HG03108 (cell line): ENCODE measurements around the gene DNTTIP2.
A peak's percentile ranks its signal among the peaks of the same experiment; 100 is the strongest.
"Not testable (repeated sequence)": the region's sequence is repeated elsewhere in the genome, so short reads cannot be mapped to it uniquely, and the experiment has no call there.

Experiments
- ATAC-seq: cut with Tn5 transposase; IDR thresholded peaks from one replicate; pipeline ENCODE4 v1.9.1; 2021; ENCODE audit warnings: moderate library complexity; ENCODE audit not compliant: unreplicated experiment

DNTTIP2 gene

DNA sequence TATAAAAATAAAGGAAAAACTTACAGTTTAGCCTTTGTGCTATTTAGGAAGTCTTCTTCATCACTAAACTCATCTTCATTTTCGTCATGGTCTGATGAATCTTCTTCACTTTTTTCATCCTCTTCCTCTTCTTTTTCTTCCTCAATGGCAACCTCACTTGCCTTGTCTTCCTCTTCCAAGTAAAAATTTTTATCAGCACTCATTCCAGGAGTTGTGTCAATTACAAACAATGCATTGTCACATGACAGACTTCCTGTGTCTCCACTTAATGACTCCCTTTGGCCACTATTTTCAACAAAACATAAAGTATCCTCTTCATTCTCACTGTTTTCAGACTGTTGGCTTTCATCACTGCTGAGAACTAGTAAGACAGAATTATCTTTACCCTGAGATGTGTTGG is 2.8 kb downstream of the DNTTIP2 start:
- no peak for ATAC-seq

GRCh38 chr1:93874025-93874651 is 4.9 kb downstream of the DNTTIP2 start:
- no peak for ATAC-seq

- no peak for ATAC-seq
These were observed 7.6 kb downstream of the DNTTIP2 start for GRCh38 chr1:93871366-93871765.

GRCh38 chr1:93869653-93870052 is 9.4 kb downstream of the DNTTIP2 start:
- no peak for ATAC-seq

GRCh38 chr1:93868492-93868891 is 10.5 kb downstream of the DNTTIP2 start:
- ATAC-seq, result not testable (repeated sequence)

DNA sequence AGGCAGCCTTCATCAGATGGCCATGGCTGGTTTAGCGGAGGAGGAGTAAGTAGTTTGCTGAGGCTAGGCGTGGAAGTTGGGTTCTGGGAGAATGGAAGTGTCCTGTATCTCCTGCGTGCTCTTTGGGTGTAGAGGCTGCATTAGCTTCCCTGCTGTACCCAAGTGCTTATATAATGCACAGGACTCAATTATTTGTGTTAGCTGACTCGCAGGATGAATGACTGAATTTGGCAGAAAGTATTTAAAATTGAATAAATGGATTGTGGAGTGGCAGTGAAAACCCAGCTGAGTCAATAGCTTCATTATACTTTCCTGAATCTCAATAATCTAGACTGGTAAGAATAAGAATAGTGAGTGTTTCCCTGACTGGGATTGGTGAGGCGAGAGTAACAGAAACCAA is 13.8 kb downstream of the DNTTIP2 start:
- no peak for ATAC-seq

- no peak for ATAC-seq
These were observed 14.8 kb downstream of the DNTTIP2 start for GRCh38 chr1:93864175-93864574.

DNA sequence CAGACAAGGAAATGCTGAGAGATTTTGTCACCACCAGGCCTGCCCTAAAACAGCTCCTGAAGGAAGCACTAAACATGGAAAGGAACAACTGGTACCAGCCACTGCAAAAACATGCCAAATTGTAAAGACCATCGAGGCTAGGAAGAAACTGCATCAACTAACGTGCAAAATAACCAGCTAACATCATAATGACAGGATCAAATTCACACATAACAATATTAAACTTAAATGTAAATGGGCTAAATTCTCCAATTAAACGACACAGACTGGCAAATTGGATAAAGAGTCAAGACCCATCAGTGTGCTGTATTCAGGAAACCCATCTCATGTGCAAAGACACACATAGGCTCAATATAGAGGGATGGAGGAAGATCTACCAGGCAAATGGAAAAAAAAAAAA is 21.4 kb downstream of the DNTTIP2 start:
- not testable (repeated sequence) for ATAC-seq

DNA sequence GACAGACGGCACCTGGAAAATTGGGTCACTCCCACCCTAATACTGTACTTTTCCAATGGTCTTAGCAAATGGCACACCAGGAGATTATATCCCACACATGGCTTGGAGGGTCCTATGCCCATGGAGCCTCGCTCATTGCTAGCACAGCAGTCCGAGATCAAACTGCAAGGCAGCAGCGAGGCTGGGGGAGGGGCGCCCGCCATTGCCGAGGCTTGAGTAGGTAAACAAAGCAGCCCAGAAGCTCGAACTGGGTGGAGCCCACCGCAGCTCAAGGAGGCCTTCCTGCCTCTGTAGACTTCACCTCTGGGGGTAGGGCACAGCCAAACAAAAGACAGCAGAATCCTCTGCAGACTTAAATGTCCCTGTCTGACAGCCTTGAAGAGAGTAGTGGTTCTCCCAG is 23.0 kb downstream of the DNTTIP2 start:
- not testable (repeated sequence) for ATAC-seq

DNA sequence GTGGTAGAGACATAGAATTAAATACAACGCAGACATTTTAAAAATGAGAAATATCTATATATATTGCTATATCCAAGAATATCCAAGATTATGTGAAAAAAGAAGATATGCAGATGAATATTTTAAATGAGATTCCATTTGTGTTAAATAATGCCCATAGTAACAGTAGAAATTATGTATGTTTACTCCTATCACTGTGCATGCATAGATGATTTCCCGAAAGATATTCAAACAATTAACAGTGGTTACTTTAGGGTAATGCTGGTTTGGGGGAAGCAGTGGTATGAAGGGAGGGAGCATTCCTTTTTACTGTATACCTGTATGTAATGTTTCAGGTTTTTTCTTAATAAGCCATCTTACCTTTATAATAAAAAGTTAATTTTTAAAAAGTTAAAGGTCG is 25.1 kb downstream of the DNTTIP2 start:
- no peak for ATAC-seq

GRCh38 chr1:93851878-93852277 is 27.1 kb downstream of the DNTTIP2 start:
- ATAC-seq, result no peak

DNA sequence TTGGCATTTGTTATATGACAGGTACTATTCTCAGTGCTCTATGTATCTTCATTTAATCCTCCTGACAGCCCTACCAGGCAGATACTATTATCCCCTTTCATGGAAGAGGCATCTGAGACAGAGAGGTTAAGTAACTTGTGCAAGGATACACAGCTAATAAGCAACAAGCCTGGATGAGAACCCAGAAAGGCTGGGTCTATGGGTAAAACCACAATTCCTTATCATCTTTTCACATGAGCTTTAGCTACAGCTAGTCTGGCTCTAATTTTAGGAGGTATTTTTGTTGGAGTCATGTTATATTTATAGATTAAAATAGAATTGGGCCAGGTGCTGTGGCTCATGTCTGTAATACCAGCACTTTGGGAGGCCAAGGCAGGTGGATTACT is 27.7 kb downstream of the DNTTIP2 start:
- no peak for ATAC-seq

DNA sequence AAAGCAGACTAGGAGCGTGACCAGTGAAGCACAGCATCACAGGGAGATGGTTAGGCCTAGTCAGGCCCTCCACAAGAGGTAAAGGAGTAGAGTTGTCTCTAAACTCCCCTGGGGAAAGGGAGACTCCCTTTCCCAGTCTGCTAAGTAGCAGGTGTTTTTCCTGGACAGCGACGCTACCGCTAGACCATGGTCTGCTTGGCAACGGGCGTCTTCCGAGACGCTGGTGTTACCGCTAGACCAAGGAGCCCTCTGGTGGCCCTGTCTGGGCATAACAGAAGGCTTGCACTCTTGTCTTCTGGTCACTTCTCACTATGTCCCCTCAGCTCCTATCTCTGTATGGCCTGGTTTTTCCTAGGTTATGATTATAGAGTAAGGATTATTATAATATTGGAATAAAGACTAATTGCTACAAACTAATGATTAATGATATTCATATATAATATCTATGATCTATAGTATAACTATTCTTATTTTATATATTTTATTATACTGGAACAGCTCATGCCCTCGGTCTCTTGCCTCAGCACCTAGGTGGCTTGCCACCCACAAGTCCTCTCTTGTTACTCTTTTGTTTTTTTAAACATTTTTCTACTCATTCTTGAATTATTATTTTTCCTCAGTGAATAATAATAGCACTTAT is 28.2 kb downstream of the DNTTIP2 start:
- ATAC-seq, result not testable (repeated sequence)

GRCh38 chr1:93848350-93848883 is 30.6 kb downstream of the DNTTIP2 start:
- ATAC-seq, result no peak

DNA sequence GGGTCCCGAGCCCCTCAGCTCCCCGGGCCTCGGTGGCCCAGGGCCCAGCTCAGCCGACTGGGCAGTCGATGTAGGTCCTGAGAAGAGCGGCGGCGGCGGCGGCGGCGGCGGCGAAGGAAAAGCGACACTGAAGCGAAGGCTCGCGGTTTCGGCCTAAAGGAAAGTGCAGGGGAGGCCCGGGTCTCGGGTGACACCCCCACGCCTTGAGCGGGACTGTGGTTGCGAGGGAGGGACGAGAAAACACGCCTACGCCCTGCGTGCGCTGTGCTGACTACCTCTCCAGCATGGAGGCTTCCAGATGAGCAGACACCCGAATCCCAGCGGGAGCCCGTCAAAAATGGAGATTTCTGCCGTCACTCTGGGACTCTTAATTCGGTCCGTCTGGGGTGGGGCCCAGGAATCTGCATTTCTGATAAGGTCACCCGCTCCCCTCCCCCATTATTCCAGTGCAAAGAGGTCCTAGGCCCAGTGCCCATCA is 31.2 kb downstream of the DNTTIP2 start:
- peak; percentile 16 for ATAC-seq

DNA sequence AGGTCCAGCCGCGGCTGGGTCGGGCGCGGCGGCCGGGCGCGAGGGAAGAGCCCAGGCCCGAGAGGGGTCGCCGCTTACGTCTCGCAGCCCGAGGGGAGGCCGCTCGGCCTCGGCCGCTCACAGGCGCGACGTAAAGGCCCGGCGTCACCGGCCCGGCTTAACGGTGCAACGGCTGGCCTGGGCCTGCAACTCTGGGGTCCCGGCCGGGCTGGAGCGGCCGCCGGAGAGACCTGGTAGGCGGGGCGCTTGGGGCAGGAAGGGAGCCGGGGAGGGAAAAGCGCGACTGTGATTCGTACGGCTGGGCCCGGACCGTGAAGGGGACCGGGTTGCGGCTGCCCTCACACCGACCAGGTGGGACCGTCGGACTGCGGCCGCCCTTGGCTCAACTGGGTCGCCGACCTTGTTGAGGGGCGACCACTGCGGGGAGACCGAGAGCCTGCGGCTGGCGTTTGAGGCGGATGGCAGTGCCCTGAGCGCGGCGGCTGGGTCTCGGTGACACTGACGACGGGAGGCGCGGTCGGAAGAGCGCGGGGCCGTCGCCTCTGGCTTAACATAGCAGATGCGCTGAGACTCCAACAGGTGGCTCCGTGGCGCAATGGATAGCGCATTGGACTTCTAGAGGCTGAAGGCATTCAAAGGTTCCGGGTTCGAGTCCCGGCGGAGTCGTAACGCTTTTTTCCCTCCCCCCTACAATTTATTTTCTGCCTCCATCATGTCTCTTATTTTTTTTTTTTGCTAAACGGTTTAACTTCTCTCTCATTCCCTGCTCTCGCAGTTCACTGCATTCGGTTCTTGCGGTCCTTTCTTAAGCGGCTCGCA is 31.8 kb downstream of the DNTTIP2 start:
- ATAC-seq, result peak; percentile 67

DNA sequence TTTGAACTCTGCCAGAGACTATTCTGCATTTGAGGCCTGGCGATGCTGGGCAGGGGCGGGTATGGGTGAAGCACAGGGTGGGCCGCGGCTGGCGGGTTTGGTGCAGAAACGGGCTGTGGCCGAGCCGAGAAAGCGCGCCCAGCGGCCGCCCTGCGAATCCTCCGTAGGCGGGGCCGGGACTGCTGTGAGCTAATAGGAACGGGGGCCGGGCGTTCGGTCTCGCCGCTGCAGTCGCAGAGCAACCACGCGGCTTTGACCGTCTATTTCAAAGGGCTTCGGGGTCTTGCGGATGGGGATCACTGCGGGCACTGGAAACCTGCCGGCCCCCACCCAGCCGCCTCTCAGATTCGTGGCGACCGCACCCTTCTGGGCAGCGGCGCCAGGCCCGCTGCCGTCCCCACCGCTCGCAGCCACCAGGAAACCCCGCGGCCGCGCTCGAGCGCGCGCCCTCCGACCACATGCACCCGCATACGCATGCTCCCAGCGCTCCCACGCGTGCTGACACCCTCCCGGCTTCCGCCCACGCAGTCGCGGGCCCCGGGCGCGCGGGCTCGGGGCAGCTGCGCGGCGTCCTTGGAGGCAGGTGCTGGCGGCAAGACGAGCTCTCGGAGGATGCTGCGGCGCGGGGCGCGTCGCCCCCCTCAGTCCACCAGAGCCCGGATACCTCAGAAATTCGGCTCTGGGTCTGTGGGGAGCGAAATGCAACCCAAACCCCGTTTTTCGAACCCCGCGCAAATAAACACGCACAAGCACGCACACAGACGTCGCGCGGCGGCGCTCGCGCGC is 32.6 kb downstream of the DNTTIP2 start:
- ATAC-seq, result peak; percentile 45

- no peak for ATAC-seq
These were observed 33.3 kb downstream of the DNTTIP2 start for GRCh38 chr1:93845538-93846205.

DNA sequence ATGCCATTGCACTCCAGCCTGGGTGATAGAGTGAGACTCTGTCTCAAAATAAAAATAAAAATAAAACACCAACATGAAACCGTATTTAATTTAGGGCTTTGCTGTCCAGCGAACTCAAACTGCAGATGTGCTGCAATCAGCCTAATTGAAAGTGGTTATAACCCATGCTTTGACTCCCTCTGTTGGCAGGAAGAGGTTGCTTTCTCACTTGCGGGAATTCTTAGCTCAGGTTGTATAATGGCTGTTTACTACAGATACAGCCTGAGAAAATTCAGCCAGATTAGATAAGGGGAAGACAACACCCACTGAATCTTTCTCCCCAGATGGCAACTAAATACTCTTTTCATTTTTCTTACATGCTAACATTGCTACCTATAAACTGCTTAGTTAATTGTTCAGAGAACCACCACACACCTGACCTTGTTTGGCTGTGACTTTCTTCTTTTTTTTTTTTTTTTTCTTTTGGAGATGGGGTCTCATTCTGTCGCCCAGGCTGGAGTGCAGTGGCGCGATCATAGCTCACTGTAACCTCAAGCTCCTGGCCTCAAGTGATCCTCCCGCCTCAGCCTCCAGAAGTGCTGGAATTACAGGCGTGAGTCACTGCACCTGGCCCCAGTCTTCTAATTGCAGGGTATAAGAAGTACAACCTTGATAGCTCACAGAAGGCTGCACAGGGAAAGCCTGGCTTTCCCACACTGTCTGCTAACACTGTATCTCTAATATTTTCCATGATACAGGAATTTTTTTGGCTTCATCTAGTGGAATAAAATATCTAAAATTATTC is 34.6 kb downstream of the DNTTIP2 start:
- ATAC-seq, result no peak
